ENCODE data around the gene NFIA.

The NFIA gene

GRCh38 chr1:61280452-61280851, 198.1 kb downstream of the NFIA start:
- DNase-seq = no peak

DNA sequence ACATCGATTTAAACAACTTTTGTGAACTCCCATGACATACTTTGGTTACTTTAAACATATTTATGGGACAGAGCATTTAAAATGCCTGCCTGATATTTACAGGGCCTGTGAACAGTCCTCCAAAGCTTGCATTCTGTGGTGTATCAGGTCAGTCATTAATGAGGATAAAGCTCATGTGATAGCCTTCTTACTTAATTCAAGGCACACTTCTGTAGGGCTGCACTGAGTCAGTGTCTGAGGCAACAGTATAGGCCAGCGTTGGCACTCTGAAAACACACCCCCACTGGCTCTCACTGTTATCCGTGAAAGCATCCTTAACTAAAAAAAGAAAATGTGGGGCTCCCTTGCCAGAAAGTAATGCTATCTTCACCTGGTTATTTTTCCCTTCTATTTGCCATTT, 200.0 kb downstream of the NFIA start:
- no peak for DNase-seq

DNA sequence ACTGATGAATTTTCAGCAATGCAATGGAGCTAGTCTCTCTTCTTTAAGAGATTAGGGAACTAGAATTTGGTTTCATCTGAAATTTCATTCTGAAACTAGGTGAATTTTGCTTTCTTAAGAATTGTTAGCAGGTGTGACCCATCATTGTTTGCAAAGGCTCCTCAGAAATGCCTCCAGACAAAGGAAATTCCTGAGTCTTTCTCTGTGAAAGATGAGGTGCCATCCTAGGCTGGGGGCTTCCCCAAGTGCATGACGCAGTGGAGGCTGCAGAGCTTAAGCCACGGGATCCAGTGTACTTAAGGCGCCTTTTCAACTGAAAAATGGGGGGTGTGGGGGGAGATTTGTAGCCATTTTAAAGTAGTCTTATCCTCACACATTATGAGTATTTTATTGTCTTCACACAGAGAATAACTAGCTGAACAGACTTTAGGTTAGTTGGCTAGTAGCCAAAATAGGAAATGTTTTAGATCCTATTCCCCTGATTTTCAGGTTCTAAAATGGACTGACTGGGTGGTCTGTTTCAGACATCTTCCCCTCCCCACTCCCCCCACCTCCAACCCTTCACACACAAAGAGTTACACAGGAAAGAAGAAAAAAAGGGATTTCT, 202.0 kb downstream of the NFIA start:
- no peak for DNase-seq

- DNase-seq = no peak
Observed at GRCh38 chr1:61284936-61285335, 202.6 kb downstream of the NFIA start.

DNA sequence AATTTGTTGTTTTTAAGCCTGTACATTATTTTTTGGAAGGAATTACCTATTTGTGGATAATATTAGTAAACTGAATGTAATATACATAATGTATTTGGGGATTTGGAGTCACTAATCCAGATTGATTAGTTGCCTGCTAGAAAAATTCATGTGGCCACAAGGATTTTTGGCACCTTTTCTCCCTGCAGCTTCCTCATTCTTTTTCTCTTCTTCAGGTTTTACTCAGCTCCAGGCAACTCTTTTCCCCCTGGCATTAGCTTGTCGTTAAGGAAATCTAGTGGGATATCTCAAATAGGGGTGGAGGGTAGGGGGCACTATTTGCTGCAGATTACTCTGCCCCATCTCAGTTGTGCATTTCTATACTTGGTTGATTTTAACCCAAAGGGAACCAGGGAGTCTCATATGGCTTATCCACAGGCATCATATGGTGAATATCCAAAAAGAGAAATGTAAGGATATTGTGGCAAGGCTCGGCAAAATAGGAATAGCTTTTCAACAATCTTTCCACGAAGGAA, 203.1 kb downstream of the NFIA start:
- no peak for DNase-seq

GRCh38 chr1:61287014-61287413, 204.7 kb downstream of the NFIA start:
- DNase-seq = no peak

GRCh38 chr1:61287734-61288133, 205.4 kb downstream of the NFIA start:
- DNase-seq = no peak

DNA sequence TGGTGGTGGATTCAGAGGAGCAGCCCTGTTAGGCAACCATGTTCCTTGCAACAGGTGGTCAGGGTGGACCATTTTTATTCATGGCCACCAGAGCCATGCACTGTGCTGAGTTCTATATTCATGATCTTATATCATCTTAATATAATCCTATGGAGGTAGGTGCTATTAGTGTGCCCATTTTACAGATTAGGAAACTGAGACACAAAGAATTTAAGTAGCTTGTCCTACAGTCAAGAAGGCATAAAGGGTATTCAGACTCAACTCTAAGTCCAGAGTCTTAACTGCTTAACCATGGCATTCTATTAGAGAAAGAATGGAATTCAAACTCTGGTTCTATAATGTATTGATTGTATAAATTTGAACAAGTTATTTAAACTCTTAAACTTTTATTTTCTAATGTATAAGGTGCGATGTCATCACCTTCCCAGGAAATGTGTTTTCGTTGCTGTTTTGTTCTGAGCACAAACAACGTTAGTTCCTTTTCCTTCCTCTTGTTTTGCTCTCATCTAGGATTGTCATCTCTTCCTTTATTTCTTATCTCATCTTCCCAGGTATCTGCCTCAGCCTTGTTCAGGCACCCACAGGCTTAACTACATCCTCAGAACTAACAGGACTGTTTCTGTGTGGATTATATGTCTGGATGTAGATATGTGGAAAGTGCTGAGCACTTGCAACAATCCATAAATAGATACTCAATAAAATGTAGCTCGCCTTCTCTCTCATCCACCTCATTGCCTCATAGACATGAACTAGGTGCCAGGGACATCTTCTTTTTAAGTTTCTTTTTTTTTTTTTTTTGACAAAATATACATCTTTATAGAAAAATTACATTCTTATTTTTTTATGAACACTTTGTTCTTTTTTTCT, 207.1 kb downstream of the NFIA start:
- no peak for DNase-seq

DNA sequence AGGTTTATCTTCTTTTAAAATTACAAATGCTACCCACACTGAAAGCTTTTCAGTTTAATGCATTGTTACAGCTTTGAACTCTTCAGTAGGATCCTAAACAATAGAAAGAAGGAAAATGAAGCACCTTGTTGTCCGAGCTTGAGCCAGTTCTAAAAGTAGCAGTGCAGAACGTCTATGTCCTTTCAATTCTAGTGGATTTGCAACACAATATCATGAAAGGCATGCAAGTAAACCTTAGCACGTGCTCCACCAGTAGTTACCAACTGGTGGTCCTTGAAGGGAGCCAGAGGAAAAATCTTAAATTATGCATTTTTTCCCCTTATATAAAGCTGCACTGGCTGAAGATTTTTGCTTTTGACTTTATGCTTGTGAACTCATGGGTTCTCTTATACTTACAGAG, 208.2 kb downstream of the NFIA start:
- no peak for DNase-seq

GRCh38 chr1:61293197-61293596, 210.8 kb downstream of the NFIA start:
- DNase-seq = no peak

- no peak for DNase-seq
Observed at GRCh38 chr1:61293986-61294504, 211.7 kb downstream of the NFIA start.

DNA sequence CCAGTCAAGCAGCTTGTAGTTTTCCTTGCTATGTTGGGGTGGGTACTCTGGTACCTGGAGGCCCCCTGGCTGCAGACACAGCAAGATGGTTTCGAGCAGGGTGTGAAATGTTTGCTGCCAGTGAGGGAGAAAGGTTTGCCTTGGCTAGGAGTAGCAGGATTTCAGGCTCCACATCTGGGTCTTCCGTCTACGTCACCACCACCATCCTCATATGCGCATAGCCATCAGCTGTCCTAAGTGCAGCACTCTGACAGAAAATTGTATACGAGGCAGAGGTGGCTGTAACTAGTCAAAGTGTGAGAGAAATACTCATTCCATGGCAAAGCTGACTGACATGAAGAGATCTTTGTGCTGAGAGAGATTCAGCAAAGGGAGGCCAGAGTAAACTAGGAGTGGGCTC, 212.6 kb downstream of the NFIA start:
- no peak for DNase-seq

DNA sequence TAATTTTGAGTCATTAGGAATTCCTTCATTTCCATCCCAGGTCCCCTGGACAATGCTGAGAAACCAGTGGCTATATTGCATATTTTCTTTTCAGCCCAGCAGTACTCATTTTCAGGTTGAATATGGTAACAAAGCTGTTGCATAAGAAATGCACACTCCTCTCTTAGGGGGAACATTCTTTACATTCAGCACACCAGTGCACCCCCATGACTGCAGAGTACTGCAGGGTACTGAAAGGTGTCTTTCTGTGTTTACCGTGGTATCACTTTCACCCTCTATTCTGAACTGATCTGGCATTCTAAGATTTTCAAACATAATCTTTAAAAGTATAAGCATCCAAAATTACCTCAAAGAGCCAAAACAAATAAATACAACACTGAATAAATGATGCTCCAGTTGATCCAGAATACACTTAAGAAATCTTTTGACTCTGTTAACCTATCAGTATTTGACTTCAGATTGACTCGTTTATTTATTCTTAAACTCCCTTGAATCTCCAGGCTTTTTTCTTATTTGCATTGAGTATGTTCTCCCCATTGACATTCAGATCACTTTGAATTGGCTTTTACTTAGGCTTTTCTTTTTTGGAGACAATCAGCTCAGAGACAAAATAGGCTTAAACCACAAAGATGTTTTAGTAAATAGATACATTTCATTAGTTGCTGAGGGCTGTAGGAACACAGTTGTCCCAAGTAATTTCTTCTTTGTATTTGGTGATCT, 213.6 kb downstream of the NFIA start:
- no peak for DNase-seq

DNA sequence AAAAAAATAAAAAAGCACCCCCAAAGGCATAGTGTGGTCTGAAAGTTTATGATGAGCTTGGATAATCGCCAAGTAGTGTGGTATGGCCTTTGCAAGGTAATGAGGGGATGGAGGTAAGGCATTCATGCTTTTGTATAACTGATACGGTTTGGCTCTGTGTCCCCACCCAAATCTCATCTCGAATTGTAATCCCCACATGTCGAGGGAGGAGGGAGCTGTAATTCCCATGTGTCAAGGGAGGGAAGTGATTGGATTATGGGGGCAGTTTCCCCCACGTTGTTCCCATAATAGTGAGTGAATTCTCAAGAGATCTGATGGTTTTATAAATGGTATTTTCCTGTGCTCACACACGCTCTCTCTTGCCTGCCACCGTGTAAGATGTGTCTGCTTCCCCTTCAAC, 215.5 kb downstream of the NFIA start:
- no peak for DNase-seq

DNA sequence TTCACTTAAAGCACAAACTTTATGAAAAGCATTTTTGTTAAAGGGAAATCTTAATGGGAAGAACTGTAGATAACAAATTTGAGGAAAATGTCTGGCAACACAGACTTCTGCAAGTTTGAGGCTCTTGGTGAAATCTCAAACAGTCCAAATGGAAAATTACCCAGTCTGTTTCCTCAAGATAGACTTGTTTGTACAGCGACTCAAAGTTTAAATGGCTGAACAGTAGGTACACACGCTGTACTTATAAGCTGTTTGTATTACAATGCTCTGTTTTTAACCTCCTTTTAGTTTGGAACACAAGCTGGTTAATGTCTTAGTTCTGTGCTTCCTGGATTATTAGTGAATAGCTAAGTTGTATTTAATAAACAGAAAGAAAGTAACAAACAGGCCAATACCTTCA, 217.1 kb downstream of the NFIA start:
- no peak for DNase-seq

DNA sequence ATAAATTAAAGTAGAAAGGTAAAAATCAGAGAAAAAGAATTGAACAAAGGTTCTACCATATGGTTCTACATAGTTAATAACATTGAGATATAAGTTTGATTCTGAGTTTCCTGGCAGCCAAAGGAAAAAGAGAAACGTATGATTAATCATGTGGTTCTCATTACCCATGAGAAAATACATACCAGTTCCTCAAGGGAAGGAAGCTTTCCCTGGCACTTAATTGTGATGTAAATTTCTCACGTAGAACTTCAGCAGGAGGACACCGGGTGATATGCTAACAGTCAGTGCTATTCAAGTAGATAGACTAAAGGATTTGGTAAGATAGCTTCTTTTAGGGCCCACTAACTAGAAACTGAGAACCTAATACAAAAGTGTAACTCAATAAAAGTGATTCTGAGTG, 218.5 kb downstream of the NFIA start:
- no peak for DNase-seq

GRCh38 chr1:61301824-61302657, 219.7 kb downstream of the NFIA start:
- DNase-seq = peak in 1 of 2 donors; percentile 11

- no peak for DNase-seq
Observed at GRCh38 chr1:61307422-61308142, 225.2 kb downstream of the NFIA start.

DNA sequence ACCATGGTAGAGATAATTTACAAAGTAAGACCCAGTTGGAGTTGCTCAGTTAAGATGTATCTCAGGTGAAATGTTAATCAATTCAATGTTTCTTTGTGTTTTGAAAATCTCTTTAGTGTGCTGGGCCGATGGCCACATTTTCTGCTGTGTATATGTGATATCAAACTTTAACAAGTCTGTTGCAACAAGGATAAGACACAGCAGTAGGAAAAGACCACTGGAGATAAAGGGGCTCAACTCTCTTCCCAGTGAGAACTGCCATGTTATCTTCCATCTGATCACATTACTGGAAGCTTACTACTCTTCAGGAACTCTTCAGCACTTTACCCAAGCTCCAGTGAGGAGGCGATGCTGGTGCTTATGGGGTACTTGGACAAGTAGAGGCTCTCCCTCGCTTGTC, 227.7 kb downstream of the NFIA start:
- no peak for DNase-seq

GRCh38 chr1:61310538-61310937, 228.2 kb downstream of the NFIA start:
- DNase-seq = no peak

GRCh38 chr1:61313906-61314422, 231.6 kb downstream of the NFIA start:
- no peak for DNase-seq

DNA sequence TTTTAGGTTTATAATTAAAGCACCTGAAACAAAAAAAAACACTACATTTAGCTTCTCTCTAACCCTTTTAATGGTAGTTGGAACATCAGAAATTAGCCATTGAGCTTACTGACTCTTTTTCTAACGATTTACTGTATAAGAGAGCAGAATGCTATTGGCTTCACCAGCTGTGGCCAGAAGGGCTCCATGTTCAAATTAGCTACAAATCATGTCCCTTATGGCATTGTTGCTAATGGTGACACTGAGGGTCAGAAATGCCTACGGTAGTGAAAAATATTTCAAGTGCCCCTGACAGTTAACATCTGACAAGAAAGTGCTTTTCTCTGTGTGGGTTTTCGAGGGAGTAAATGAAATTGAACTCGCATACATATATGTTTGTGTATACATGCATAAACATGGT, 232.7 kb downstream of the NFIA start:
- DNase-seq = no peak
